SKM-1 treated with dmso at 0.1 percent for 144 hours (cell line): Measurements from ENCODE around the gene ZNF831.
A peak's percentile ranks its signal among the peaks of the same experiment; 100 is the strongest.

ENCODE experiments used
- DNase-seq: peaks from one replicate; lab custom pipeline; 2025; ENCODE audit not compliant: unreplicated experiment; lab: John Stamatoyannopoulos, UW

ZNF831 gene

DNA sequence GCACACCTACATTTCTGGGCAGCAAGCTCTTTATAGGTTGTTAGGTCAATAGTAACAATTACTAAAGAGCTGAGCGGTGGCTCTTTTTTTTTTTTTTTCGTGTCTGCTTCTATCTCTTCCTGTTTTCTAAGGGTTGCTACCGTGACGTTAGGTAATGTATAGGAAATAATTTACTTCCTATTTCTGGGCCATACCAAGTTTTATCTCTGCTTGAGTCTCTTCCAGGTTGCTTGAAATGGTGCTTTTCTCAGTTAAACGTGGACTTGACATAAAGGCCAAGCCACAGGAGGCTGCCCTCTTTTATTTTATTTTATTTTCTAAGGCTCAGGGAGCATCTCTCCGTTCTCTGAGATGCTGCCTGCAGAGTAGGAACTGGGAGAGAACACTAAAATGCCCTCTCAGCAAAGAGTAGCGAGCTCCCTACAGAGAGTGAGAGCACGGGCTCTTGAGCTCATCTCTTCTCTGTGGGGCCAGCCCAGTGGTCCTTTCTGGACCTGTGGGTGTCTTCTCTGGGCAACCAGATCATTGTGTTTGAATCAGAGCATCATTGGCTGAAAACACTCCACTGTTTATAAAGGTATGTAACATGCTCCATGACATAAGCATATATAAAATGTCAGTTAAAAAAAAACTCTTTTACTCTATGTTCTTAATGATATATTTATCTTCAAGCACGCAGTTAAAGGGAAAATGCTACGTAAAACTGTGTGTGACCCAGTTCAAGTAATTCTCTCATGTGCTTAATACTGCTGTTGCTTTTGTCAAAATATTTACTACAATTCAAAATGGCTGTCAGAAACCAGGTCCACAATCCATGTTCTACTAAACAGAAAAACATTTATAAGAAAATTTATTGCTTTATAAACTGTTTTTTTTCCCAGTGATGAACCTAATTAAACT is at the start of gene ZNF831:
Gene ZNF831, plus strand, starts transcription at position 191 of the 900 bp plus-strand sequence. CDS start 27,199 bp downstream, outside the sequence.
- DNase-seq, result peak; percentile 80

DNA sequence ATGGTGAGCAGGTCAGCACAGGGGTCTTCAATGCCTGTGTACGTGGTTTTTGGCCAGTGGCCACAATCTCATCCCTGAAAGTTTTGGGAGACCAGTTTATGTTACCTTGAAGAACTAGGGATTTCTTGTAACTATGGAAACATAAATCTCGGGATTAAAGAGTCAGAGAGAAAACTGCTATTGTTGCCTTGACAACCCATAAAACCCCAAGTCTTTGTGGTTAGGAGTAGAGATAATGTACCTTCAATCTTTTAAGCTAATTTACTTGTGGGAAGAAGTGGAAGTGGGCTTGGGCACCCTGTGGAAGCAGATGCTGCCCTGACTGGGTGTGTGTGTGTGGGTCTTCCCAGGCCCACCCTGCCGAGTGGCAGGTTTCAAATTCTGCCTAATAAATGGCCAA is 46.1 kb upstream of the ZNF831 start:
- DNase-seq, result no peak

DNA sequence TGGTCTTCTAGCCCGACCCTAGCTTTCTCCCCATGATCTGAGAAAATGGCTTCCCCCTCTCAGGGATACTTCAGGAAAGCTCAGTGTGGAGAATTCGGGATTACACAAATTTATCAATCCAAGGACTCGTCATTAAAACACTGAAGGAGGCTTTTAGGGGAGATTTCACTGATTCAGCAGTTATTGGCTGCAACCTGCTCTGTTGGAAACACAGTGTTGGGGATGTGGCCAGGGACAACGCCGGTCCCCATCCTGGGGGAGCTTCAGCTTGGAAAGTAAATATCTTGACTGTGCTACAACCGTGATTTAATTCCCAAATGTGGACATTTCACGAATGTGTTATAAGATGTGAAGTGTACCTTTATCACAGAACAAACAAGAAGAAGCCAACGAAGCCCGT is 44.8 kb upstream of the ZNF831 start:
- no peak for DNase-seq

DNA sequence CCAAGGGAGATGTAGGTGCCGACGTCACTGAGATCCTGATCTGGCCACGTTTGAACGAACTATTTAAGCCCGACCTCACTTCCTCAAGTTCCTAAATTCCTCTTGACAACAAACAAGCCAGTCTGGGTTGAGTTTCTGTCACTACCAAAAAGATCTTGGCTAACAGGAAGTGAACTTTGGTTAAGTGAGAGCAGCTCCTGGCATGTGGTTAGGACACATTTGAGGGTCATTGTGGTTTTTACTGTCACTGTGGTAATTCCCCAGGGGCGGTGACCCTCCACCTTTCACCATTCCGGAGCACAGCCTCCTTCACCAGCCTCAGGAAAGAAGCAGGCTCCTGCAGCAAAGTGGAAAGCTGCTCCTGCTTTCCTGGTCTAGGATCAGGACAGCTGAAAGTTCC is 43.1 kb upstream of the ZNF831 start:
- peak; percentile 61 for DNase-seq

DNA sequence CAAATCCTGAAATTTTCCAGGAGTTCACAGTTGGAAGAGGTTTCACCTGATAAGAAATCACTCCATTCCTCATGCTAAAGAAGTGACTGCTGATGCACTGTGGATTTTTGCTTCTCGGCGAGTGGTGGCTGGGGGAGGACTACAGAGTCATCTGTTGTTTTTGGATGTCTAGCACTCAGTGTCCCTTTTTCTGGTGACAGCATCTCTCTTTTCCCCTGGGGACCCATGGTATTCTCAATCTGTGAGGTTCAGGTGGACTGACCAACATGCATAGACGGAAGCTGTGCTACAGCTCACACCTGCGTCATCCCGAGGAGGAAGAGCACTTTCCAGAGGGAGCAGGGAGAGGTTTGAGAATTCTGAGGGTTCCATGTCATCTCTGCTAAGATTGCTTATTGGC is 42.7 kb upstream of the ZNF831 start:
- no peak for DNase-seq

DNA sequence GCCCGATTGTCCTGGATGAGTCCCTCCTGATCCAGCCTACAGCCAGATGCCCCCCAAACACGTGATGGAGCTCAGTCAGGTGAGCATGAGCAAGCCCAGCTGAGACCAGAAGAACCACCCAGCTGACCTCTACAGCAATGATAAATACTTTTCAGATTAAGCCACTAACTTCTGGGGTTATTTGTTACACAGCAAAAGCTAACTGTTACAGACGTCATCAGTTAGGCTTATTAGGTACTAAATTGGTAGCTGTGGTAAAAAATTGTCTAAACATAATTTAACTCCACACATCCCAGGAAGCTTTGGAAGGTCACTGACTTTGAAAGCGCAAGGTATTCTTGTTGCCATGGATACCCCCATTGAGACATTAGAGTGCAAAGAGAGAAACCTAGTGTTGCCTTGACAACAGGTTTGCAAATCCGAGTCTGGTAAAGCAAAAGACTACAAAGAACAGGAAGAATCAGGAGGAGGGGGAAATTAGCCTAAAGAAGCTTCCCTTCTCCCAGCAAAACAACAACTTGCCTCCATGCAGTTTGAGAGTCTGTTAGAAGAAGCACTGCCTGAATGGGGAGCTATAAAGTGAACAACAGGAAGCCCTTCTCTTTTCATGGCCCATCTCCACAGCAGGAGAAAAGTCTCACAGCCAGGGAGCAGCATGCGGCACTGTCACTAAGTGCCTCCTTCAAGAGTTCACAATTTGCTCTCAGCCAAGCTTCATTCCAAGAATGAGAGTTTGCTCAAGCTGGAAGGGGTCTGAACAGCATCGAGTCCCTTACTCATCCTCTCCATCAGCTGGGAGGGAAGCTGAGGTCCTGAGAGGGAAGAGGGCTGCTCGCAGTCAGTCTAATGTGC is 41.7 kb upstream of the ZNF831 start:
- DNase-seq, result no peak

DNA sequence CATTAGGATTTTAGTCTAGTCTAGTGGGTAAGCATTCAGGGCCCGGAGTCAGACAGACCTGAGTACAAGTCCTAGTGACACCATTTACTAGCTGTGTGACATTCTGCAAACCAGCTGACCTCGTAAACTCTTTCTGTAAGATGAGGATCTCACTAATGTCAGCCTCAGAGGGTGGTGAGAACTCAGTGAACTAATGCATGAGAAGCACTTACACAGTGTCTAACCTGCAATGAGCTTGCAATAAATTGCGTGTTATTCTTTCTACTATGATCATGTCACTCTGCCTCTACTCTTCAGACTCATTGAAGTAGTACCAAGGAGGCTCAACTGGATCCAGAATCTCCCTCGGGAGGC is 41.1 kb upstream of the ZNF831 start:
- no peak for DNase-seq

DNA sequence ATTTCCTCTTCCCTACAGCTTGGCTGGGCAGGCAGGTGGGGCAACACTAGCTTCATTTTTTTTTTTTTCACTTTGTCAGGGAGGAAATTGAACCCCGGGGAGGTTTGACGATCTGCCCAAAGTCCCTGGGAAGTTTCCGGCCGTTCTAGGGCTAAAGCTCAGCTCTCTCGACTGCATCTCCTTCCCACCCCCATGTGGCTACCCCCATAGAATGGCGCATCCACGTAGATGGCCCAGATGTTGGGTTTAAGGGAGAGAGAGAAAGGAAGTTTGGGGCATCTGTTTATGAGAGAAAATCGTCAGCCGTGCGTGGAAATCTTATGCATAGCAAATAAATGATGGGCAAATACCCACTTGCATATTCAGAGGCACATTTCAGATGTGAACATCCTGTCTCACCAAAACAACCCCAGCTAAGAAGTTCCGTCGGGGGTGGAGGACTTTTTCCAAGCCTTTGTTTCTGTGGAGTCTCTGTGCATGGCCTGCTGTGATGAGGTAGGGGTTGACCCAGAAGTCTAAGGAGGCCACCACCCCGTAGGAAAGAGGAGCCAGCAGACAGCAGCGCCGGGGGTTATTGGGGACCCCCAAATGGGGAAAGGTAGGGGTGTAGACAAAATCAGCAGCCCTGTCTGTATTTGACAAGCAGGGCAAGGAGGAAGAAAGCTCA is 40.5 kb upstream of the ZNF831 start:
- no peak for DNase-seq

DNA sequence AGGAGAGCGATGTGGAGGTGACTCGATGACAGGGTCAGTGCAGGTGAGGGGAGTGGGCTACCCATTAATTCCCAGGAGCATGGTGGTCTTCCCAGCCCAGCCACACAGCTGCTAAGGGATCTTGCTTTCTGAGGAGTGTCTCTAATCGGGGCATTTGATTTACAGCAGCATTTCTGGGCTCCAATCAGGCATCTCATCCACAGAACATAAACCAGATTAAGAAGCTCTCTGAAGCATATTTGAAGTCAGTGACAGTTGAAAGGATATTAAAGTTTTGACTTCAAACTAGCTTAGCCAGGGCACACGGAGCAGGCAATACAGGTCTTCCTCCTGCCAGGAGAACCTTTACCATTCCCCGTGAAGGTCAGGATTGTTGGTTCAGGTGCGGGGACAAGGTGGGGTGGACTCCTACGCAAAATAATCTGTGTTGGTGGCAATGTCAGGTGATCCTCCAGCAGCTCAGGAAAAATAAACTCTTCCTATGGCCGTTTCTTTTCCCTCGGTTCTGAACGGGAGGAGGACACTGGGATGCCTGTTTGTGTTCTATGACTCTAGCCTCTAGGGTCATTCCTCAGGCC is 39.9 kb upstream of the ZNF831 start:
- DNase-seq, result no peak

DNA sequence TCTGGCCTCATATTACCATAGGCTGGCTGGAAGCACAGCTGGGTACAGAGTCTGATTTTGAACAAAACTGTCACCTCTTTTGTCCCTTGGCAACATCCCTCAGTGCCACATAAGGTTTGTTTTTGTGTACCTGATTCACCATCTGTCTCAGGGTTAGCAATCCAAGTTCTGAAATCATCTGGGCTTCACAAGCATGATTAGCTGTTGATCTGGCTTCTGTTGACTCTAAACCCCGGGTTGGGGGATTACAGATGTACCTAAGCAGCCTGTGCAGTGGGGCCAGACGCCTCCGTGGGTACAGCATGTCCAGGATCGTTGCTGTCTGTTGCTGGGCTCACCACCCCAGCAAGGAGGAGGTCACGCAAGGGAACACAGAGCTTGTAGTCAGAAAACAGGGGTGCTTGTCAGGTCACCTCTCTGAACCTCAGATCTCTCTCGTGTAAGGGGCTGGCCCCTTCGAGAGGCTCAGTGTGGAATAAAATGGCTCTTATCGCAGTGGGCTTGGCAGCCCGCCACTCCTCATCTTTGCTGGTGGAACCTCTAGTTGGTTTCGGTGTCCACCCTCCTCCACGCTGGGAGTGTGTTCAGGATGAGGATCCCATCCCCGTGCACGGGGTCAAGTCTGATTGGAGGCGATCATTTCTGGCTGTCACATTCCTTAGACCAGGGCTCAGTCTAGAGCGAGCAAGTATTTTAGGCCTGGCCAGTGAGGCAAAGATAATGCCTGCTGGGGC is 39.2 kb upstream of the ZNF831 start:
- DNase-seq, result no peak

DNA sequence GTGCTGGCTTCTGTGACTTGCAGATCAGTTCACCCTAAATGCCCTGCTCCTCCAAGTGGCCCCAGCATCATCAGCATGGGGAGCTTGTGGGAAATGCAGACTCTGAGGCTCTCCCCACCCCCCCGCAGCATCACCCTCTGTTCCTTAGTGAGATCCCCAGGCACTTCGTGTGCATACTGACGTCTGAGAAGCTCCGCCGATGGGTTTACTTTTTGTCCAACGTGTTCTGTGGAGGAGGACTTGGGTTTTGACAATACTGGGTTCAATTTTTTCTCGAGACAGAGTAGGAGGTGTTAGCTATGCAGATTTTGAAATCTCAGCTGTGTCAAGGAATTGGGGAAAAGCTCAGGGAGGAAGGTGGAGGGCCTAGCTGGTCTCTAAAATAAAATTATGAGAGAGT is 38.3 kb upstream of the ZNF831 start:
- no peak for DNase-seq

DNA sequence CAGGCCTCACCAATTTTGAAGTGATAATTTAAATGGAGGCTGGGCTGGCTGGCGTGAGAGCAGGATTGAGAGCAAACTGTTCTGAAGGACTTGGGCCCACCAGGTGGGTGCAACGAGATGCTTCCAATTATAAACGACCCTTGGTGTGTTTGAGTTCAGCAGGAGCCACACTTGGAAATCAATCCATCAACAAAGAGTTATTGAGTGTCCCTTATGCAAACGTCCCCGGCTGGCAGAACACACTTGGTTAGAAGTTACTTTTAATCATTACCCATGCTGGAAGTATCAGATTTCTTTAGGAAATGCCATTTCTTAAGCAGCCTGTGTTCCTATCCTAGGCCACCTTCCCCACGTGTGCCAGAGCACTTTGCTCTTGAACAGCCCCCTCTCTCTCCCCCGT is 37.8 kb upstream of the ZNF831 start:
- no peak for DNase-seq

DNA sequence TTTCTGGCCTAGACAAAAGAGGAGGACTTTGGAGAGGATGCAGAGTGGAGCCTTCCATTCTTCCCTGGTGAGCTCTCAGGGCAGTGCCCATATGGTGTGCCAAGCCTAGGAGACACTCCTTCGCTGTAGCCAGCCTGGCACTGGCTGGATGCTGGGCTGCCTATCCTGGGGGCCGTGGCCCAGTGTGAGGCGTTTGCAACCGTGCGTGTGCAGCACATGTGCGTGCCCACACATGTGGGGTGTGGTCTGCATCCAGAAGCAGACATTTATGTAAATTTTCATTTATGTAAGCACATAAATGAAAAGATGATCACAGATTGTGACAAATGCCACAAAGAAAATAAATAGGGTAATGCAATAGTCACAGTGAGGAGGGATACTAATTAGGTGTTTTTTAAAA is 35.8 kb upstream of the ZNF831 start:
- no peak for DNase-seq

DNA sequence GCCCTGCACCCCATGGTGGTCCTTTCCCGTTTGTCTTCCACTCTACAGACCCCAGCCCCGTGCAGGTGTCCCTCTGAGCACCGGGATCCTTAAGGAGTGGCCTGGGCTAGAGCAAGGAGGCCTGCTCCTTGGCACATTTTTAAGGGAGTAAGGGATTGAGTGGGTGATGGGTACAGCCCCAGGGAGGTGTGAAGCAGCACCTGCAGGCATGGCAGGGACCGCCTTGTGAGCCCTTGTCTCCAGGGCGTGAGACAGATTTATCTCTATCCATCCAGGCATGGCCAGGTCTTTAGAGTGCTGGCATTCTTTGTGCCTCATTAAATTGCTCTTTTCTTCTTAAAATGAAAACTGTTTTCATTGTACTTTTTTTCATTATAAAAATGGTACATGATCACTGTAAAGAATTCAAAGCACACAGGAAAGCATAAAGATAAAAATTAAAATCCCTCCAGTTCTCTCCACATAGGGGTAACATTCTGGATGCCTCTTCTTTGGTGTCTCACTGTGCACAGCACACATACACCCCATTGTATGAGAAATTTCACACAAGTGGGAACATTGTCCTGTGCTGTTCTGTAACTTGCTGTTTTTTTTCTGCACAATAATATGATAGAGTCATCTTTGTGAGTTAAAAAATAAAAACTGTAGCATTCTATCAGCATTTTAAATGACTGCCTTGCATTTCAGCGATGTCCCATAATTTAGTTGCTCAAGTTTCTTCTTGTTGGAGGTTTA is 31.9 kb upstream of the ZNF831 start:
- no peak for DNase-seq

DNA sequence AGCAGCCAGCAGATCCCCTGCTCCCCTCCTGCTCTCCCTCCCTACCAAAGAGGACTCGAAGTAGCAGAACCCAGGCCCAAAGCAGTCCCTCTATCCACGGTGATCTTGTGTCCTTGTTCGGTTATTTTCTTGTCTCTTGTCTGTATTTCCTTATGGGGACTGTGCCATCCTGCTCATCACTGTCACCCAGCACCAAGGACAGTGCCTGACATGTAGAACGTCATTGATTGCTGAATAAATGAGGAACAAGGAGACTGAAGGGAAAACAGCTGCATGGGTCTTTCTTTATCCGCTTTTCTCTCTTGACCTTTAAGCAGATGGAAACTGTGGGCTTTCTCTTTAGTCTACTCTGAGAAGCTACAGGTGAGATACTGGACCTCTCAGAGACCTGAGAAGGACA is 29.4 kb upstream of the ZNF831 start:
- DNase-seq, result no peak

DNA sequence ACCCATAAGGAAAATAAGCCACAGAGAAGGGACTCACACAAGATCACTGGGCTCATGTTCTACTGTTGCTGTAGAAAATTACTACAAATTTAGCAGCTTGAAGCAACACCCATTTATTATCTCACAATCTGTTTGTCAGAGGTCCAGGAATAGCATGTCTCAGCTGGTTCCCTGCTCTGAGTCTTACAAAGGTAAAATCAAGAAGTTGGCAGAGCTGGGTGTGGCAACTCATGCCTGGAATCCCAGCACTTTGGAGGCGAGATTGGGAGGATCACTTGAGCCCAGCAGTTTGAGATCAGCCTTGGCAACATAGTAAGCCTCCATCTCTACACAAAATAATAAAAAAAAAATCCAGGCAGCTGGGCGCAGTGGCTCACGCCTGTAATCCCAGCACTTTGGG is 28.5 kb upstream of the ZNF831 start:
- DNase-seq, result no peak

DNA sequence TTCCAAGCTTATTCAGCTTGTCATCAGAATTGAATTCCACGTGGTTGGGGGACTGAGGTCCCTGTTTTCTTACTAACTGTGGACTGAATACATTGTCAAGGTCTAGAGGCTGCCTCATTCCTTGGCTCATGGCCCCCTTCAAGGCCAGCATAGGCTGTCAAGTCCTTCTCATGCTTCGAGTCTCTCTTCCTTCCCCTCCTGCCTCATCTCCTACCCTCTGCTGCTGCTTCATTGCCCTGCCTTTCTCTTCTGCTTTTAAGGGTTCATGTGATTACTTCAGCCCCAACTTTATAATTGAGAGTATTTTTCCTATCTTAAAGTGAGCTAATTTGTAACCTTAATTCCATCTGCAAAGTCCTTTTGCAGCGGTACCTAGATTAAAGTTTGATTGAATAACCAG is 27.6 kb upstream of the ZNF831 start:
- no peak for DNase-seq

DNA sequence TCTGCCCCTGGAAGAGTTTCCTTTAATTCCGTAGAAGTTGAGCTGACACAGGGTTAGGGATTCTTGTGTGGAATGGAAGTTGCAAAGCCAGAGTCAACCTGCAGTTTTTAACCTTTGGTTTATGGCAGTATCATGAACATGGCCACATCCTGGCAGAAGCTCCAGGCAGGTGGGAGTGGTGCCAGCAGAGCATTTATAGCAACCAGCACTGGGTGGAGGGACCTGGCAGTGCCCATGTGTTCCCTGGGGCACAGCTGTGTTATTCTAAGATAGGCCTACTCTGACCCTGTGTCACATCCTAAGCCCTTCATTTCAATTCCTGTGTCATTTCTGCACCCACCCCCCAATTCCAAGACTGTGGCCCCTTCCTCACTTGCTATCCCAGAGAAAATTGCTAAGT is 26.1 kb upstream of the ZNF831 start:
- DNase-seq, result no peak

DNA sequence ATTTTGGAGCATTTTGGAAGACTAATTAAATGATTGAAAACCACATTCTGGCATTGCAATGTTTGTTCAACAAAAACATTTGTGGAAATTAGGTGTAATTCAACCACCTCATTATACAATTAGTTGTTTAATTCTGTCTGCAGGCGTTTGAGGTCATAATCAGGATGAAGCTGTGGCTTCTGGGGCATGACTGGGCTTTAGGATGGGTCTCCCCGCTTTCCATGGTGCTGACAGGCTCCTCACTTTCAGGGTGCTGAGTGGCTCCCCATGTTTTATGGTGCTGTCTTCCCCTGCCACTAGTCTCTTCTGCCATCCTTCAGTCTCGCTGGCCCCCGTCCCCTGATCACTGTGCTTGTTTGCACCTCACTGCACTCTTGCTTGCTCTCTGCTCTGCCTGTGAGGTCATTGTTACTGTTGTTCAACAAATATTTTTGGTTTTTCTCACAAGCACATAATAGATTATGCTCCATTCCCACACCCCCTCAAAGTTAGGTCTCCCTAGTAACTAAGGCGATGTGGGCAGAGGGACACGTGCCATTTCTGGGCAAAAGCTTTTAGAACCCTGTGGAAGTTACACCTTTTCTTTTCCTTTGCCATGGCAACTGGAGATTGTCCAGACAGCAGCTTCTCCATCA is 25.4 kb upstream of the ZNF831 start:
- no peak for DNase-seq

DNA sequence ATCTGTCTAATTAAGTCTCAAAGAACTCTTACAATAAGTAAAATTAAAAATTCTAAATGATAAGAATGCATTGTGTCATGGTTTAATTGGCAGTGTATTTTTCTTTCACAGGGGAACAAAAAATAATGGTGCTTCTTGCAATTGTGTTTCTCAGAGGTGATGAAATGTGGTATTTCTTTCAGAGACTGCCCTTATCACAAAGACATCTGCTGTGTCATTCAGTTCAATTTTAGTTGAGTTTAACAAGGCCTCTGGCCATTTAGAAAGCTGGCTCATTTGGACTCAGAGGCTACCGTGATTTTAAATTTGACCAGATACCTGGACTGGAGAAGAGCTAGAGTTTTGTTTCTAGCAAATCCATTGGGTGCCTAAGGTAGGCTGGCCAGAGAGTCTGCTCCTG is 23.6 kb upstream of the ZNF831 start:
- no peak for DNase-seq
